Breast epithelium (tissue), 3 donors: ENCODE measurements around the gene ICOS.

ENCODE experiments used
- CTCF ChIP-seq, 3 donors: fragments of 450-650 bp; IDR thresholded peaks; one replicate each; pipeline ENCODE4 v1.5.1; 2016 to 2017; ENCODE audit warnings: antibody characterized with exemption in 3 of 3, mild to moderate bottlenecking in 3 of 3, moderate library complexity in 3 of 3
- POLR2A ChIP-seq: fragments of 450-650 bp; IDR thresholded peaks from one replicate; pipeline ENCODE4 v1.6.1; 2016; ENCODE audit warnings: antibody characterized with exemption, mild to moderate bottlenecking, moderate library complexity
- POLR2AphosphoS5 ChIP-seq, 3 donors: sonication (generic); formaldehyde crosslinking; IDR thresholded peaks; one replicate each; pipeline ENCODE4 v1.6.1; 2017; ENCODE audit warnings: antibody characterized with exemption in 3 of 3

DNA sequence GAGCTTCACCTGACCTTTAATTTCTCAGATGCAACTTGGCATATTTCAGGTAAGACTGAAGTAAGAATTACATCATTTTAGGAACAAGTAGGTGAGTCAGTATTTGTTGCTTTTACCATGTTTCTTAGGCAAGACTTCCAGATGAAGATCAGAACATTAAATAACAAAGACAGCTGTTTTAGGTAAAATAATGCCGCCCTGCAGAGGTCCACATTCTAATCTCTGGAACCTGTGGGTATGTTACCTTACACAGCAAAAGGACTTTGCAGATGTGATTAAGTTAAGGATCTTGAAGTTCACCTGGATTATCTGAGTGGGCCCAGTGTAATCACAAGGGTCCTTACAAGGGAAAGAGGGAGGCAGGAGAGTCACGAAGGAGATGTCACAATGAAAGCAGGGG, 39.3 kb downstream of the ICOS start:
- TF ChIP-seq POLR2A, result no peak
- TF ChIP-seq CTCF (IDR thresholded peaks at IDR 0.05), result no peak
- no peak for TF ChIP-seq POLR2AphosphoS5 (IDR thresholded peaks at IDR 0.05)
